SU-DHL-6 (cell line): ENCODE measurements around the gene SPATA20.

Source experiments
- H2AFZ ChIP-seq: fragments of 200-600 bp; sonication (generic); 2 replicates; pipeline ENCODE4 v1.6.1; 2014; ENCODE audit warnings: low read depth, mild to moderate bottlenecking, moderate library complexity, mixed read lengths, antibody characterized with exemption, low read length; ENCODE audit not compliant: severe bottlenecking
- H3F3A ChIP-seq: fragments of 200-600 bp; shearing (Covaris generic); 2 replicates; pipeline ENCODE4 v1.6.0; 2016; ENCODE audit warnings: antibody characterized with exemption, mild to moderate bottlenecking; ENCODE audit not compliant: insufficient read depth
- H3K27ac ChIP-seq: fragments of 200-600 bp; sonication (generic); 2 replicates; pipeline ENCODE4 v1.5.1; 2016; ENCODE audit warnings: low read depth, mild to moderate bottlenecking, low read length, moderate library complexity, mixed read lengths
- H3K27me3 ChIP-seq: fragments of 200-600 bp; sonication (generic), shearing (Covaris generic); 2 replicates; pipeline ENCODE4 v1.6.0; 2014; ENCODE audit warnings: mild to moderate bottlenecking, low read length
- H3K36me3 ChIP-seq: fragments of 200-600 bp; sonication (generic); 2 replicates; pipeline ENCODE4 v1.6.1; 2014; ENCODE audit warnings: mild to moderate bottlenecking, low read length, mixed read lengths
- H3K4me2 ChIP-seq: fragments of 300-600, 200-600 bp; shearing (Covaris generic), sonication (generic); 2 replicates; pipeline ENCODE4 v1.6.0; 2014; ENCODE audit warnings: low read length, low read depth, mild to moderate bottlenecking; ENCODE audit not compliant: poor library complexity, severe bottlenecking
- H3K4me3 ChIP-seq: fragments of 200-600 bp; sonication (generic); 2 replicates; pipeline ENCODE4 v1.5.1; 2014; ENCODE audit warnings: antibody characterized with exemption, low read length, mild to moderate bottlenecking, mixed read lengths; ENCODE audit not compliant: insufficient read depth, poor library complexity, severe bottlenecking
- H3K79me2 ChIP-seq: fragments of 200-600 bp; sonication (generic); 2 replicates; pipeline ENCODE4 v1.6.1; 2014; ENCODE audit warnings: mild to moderate bottlenecking, low read length, moderate library complexity; ENCODE audit not compliant: insufficient read depth
- H3K9ac ChIP-seq: fragments of 200-600 bp; sonication (generic); 2 replicates; pipeline ENCODE4 v1.7.0; 2014; ENCODE audit warnings: mild to moderate bottlenecking, low read length
- H3K9me2 ChIP-seq: fragments of 200-600 bp; sonication (generic); replicated peaks from 2 replicates; pipeline ENCODE4 v1.6.1; 2014; ENCODE audit warnings: low read length; ENCODE audit not compliant: insufficient read depth
- H3K9me3 ChIP-seq: fragments of 200-600 bp; sonication (generic); 2 replicates; pipeline ENCODE4 v1.6.1; 2014; ENCODE audit warnings: low read length, mixed read lengths; ENCODE audit not compliant: insufficient read depth
- H4K20me1 ChIP-seq: fragments of 200-600 bp; sonication (generic); 2 replicates; pipeline ENCODE4 v1.6.1; 2014; ENCODE audit warnings: low read depth, mild to moderate bottlenecking, antibody characterized with exemption, low read length, moderate library complexity, mixed read lengths
- CTCF ChIP-seq: fragments of 200-600 bp; sonication (generic); IDR thresholded peaks from one replicate; pipeline ENCODE4 v1.5.1; 2017; ENCODE audit warnings: antibody characterized with exemption, mild to moderate bottlenecking, low read length, moderate library complexity; ENCODE audit not compliant: insufficient read depth, poor library complexity, severe bottlenecking
- EZH2phosphoT487 ChIP-seq: fragments of 200-600 bp; sonication (generic), shearing (Covaris generic); conservative IDR thresholded peaks from 2 replicates; pipeline ENCODE4 v1.6.1; 2018; ENCODE audit warnings: mild to moderate bottlenecking, antibody characterized with exemption, low read length, moderate library complexity, mixed read lengths

SPATA20 gene

DNA sequence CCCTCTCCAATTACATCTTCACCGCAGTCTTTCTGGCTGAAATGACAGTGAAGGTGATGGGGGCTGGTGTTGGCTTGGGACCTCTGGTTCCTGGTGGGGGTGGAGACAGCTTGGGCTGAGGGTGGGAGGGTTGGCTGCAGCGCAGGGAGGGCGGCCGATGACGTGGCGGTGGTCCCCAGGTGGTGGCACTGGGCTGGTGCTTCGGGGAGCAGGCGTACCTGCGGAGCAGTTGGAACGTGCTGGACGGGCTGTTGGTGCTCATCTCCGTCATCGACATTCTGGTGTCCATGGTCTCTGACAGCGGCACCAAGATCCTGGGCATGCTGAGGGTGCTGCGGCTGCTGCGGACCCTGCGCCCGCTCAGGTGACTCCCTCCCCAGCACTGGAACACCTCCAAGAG, 55.9 kb downstream of the SPATA20 start:
- Histone ChIP-seq H3K79me2 (no peaks in the 10 kb centered on the region), H3K9ac (no peak overlapping the region), H3F3A (no peaks in the 10 kb centered on the region), H3K4me2 (no peak overlapping the region), H3K36me3 (no peaks in the 10 kb centered on the region), H3K27ac (no peak overlapping the region), H3K4me3 (no peak overlapping the region), H4K20me1 (no peaks in the 10 kb centered on the region), H3K9me2 (no peaks in the 10 kb centered on the region), H3K9me3 (no peaks in the 10 kb centered on the region), H2AFZ (no peak overlapping the region), H3K27me3 (no peaks in the 10 kb centered on the region)
- TF ChIP-seq EZH2phosphoT487 (no peak), CTCF (no peak)

DNA sequence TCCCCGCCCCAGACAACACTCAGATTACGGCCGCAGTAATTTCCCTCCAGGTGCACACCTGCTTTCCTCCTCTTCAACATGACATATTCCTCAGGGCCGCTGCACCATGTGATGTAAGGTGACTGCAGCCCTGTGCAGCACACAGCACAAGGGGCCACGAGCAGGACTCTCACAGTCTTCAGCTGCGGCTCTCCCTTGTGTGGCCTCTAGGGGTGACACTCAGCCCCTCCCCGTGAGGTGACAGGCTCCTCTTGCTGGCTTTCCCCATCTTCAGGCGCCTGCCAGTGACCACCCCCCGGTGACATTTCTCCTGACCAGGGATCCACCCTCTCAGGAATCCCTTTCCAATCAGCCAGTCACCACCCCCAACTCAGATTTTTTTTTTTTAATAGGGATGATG, 56.4 kb downstream of the SPATA20 start:
- Histone ChIP-seq H3K4me3 (no peak overlapping the region), H2AFZ (no peak overlapping the region), H3K9me2 (no peaks in the 10 kb centered on the region), H3K4me2 (no peak overlapping the region), H3K9ac (no peak overlapping the region), H4K20me1 (no peaks in the 10 kb centered on the region), H3K27ac (no peak overlapping the region), H3K79me2 (no peaks in the 10 kb centered on the region), H3K9me3 (no peaks in the 10 kb centered on the region), H3F3A (no peaks in the 10 kb centered on the region), H3K27me3 (no peaks in the 10 kb centered on the region), H3K36me3 (no peaks in the 10 kb centered on the region)
- TF ChIP-seq EZH2phosphoT487: no peak
- no peak for TF ChIP-seq CTCF

GRCh38 chr17:50604513-50604912, 57.5 kb downstream of the SPATA20 start:
- no peak for TF ChIP-seq CTCF
- no peak for TF ChIP-seq EZH2phosphoT487
- Histone ChIP-seq H3K27me3 (no peaks in the 10 kb centered on the region), H3K4me3 (no peak overlapping the region), H4K20me1 (no peaks in the 10 kb centered on the region), H3K9me3 (no peaks in the 10 kb centered on the region), H3K9ac (no peak overlapping the region), H3K4me2 (no peak overlapping the region), H3K27ac (no peak overlapping the region), H3F3A (no peaks in the 10 kb centered on the region), H3K9me2 (no peaks in the 10 kb centered on the region), H2AFZ (no peak overlapping the region), H3K36me3 (no peaks in the 10 kb centered on the region), H3K79me2 (no peaks in the 10 kb centered on the region)

DNA sequence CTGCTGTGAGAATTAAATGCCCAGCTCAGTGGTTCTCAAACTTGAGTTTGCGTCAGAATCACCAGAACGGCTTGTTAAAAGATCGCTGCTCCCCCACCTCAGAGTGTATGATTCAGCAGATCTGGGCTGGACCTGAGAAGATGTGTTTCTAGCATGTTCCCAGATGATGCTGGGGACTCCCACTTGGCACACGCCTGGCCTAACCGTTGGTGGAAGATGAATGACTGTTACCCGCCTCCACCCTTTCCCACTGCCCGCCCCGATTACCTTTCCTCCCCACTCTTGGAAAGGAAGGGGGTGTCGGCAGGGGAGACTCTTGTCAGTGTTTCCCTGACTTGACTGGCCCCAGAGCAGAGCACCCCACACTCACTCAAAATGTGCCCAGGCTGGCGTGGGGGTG, 58.5 kb downstream of the SPATA20 start:
- Histone ChIP-seq H3K4me2 (no peak overlapping the region), H2AFZ (no peak overlapping the region), H3K27ac (no peak overlapping the region), H3K36me3 (no peaks in the 10 kb centered on the region), H3K9me3 (no peaks in the 10 kb centered on the region), H3F3A (no peaks in the 10 kb centered on the region), H3K4me3 (no peak overlapping the region), H3K79me2 (no peaks in the 10 kb centered on the region), H4K20me1 (no peaks in the 10 kb centered on the region), H3K27me3 (no peaks in the 10 kb centered on the region), H3K9ac (no peak overlapping the region), H3K9me2 (no peaks in the 10 kb centered on the region)
- TF ChIP-seq CTCF (no peak), EZH2phosphoT487 (no peak)
